ENCODE results near the gene RGMB. TPM values are rescaled to one million over a fixed set of nuclear protein-coding genes. Genes with fewer than 3 reads are reported as not detected.
A peak's percentile ranks its signal among the peaks of the same experiment; 100 is the strongest.

RGMB gene
- total and polyA plus RNA-seq, 2 of the 13 experiments (the other 11 are each of a cell fraction or from before 2014, with no cell fraction given), result 3.0 to 3.8 TPM

DNA sequence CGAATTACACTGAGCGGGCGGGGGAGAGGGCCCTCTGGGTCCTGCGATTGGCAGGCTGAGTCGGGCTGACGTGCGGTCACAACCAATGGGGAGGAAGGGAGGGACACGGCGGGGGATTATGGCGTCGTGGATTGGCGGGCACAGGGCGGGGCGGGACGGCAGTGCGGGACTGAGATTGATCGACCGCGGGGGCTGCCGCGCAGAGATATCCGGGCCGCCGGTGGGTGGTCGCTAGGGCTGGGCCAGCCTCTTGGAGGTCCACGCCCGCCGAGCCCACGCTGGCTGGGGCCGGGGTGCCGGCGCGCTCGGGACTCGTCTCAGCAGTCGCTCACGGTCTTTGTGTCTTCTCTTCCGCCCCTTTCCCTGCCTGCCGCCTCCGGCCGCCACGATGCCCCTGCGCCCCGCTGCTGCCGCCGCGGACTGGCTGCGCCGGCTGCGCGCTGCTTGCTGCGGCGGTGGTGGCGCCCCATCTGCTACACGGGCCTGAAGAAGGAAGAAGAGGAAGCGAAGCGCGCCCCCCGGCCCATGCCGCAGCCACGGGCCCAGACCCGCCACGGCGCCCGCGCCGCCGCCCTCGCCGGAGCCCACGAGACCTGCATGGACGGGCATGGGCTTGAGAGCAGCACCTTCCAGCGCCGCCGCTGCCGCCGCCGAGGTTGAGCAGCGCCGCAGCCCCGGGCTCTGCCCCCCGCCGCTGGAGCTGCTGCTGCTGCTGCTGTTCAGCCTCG, at the start of gene RGMB (continued):
- TF ChIP-seq, protein P1, sequence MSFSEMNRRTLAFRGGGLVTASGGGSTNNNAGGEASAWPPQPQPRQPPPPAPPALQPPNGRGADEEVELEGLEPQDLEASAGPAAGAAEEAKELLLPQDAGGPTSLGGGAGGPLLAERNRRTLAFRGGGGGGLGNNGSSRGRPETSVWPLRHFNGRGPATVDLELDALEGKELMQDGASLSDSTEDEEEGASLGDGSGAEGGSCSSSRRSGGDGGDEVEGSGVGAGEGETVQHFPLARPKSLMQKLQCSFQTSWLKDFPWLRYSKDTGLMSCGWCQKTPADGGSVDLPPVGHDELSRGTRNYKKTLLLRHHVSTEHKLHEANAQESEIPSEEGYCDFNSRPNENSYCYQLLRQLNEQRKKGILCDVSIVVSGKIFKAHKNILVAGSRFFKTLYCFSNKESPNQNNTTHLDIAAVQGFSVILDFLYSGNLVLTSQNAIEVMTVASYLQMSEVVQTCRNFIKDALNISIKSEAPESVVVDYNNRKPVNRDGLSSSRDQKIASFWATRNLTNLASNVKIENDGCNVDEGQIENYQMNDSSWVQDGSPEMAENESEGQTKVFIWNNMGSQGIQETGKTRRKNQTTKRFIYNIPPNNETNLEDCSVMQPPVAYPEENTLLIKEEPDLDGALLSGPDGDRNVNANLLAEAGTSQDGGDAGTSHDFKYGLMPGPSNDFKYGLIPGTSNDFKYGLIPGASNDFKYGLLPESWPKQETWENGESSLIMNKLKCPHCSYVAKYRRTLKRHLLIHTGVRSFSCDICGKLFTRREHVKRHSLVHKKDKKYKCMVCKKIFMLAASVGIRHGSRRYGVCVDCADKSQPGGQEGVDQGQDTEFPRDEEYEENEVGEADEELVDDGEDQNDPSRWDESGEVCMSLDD (CRISPR knock-in tag; IDR thresholded peaks at IDR 0.05; ENCODE audit: borderline replicate concordance), result no peak; the same call in 1 of the 2 replicates
- TF ChIP-seq ATF7 (IDR thresholded peaks at IDR 0.05) (no peak), ATF7 (CRISPR knock-in tag; IDR thresholded peaks at IDR 0.05) (no peak), ZSCAN31 (CRISPR knock-in tag; IDR thresholded peaks at IDR 0.05; ENCODE audit: low read depth) (peak; percentile 24; the same call in 1 of the 2 replicates), TMF1 (CRISPR knock-in tag; IDR thresholded peaks at IDR 0.05; ENCODE audit: low read depth) (no peak), ZSCAN21 (CRISPR knock-in tag; IDR thresholded peaks at IDR 0.05; ENCODE audit: borderline replicate concordance) (peak; percentile 47; the same call in 1 of the 2 replicates), SP5 (CRISPR knock-in tag; IDR thresholded peaks at IDR 0.05; ENCODE audit: borderline replicate concordance, low read depth) (peak; percentile 32; the same call in 1 of the 2 replicates), AGO1 (IDR thresholded peaks at IDR 0.05; ENCODE audit: low read depth, low read length, poor library complexity, severe bottlenecking) (no peak)
- TF ChIP-seq, protein P2, sequence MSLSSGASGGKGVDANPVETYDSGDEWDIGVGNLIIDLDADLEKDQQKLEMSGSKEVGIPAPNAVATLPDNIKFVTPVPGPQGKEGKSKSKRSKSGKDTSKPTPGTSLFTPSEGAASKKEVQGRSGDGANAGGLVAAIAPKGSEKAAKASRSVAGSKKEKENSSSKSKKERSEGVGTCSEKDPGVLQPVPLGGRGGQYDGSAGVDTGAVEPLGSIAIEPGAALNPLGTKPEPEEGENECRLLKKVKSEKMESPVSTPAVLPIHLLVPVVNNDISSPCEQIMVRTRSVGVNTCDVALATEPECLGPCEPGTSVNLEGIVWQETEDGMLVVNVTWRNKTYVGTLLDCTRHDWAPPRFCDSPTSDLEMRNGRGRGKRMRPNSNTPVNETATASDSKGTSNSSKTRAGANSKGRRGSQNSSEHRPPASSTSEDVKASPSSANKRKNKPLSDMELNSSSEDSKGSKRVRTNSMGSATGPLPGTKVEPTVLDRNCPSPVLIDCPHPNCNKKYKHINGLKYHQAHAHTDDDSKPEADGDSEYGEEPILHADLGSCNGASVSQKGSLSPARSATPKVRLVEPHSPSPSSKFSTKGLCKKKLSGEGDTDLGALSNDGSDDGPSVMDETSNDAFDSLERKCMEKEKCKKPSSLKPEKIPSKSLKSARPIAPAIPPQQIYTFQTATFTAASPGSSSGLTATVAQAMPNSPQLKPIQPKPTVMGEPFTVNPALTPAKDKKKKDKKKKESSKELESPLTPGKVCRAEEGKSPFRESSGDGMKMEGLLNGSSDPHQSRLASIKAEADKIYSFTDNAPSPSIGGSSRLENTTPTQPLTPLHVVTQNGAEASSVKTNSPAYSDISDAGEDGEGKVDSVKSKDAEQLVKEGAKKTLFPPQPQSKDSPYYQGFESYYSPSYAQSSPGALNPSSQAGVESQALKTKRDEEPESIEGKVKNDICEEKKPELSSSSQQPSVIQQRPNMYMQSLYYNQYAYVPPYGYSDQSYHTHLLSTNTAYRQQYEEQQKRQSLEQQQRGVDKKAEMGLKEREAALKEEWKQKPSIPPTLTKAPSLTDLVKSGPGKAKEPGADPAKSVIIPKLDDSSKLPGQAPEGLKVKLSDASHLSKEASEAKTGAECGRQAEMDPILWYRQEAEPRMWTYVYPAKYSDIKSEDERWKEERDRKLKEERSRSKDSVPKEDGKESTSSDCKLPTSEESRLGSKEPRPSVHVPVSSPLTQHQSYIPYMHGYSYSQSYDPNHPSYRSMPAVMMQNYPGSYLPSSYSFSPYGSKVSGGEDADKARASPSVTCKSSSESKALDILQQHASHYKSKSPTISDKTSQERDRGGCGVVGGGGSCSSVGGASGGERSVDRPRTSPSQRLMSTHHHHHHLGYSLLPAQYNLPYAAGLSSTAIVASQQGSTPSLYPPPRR (CRISPR knock-in tag; IDR thresholded peaks at IDR 0.05; ENCODE audit: borderline replicate concordance), result peak; percentile 49; the same call in 1 of the 2 replicates
- TF ChIP-seq, protein P3, sequence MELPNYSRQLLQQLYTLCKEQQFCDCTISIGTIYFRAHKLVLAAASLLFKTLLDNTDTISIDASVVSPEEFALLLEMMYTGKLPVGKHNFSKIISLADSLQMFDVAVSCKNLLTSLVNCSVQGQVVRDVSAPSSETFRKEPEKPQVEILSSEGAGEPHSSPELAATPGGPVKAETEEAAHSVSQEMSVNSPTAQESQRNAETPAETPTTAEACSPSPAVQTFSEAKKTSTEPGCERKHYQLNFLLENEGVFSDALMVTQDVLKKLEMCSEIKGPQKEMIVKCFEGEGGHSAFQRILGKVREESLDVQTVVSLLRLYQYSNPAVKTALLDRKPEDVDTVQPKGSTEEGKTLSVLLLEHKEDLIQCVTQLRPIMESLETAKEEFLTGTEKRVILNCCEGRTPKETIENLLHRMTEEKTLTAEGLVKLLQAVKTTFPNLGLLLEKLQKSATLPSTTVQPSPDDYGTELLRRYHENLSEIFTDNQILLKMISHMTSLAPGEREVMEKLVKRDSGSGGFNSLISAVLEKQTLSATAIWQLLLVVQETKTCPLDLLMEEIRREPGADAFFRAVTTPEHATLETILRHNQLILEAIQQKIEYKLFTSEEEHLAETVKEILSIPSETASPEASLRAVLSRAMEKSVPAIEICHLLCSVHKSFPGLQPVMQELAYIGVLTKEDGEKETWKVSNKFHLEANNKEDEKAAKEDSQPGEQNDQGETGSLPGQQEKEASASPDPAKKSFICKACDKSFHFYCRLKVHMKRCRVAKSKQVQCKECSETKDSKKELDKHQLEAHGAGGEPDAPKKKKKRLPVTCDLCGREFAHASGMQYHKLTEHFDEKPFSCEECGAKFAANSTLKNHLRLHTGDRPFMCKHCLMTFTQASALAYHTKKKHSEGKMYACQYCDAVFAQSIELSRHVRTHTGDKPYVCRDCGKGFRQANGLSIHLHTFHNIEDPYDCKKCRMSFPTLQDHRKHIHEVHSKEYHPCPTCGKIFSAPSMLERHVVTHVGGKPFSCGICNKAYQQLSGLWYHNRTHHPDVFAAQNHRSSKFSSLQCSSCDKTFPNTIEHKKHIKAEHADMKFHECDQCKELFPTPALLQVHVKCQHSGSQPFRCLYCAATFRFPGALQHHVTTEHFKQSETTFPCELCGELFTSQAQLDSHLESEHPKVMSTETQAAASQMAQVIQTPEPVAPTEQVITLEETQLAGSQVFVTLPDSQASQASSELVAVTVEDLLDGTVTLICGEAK (IDR thresholded peaks at IDR 0.05), result no peak
- TF ChIP-seq, protein P3 (CRISPR knock-in tag; IDR thresholded peaks at IDR 0.05), result 0 out of 2 replicates have a peak, but pooled peaks have one; percentile 13

Measured in HepG2 (cell line).